ENCODE measurements around the gene EXOC6B.
"Not testable (repeated sequence)": the region's sequence is repeated elsewhere in the genome, so short reads cannot be mapped to it uniquely, and the experiment has no call there.

EXOC6B gene

GRCh38 chr2:72425996-72426395 lies 399.8 kb downstream of the EXOC6B start:
- DNase-seq = no peak

- DNase-seq = no peak
These were observed 402.1 kb downstream of the EXOC6B start for GRCh38 chr2:72423756-72424155.

DNA sequence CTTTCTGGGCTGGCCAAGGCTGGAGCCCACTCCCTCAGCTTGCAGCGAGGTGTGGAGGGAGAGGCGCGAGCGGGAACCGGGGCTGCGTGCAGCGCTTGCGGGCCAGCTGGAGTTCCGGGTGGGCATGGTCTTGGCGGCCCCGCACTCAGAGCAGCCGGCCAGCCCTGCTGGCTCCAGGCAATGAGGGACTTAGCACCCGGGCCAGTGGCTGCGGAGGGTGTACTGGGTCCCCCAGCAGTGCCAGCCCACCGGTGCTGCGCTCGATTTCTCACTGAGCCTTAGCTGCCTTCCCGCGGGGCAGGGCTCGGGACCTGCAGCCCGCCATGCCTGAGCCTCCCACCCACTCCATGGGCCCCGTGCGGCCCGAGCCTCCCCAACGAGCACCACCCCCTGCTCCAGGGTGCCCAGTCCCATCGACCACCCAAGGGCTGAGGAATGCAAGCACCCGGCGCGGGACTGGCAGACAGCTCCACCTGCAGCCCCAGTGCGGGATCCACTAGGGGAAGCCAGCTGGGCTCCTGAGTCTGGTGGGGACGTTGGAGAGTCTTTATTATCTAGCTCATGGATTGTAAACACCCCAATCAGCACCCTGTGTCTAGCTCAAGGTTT lies 404.0 kb downstream of the EXOC6B start:
- DNase-seq = not testable (repeated sequence)

DNA sequence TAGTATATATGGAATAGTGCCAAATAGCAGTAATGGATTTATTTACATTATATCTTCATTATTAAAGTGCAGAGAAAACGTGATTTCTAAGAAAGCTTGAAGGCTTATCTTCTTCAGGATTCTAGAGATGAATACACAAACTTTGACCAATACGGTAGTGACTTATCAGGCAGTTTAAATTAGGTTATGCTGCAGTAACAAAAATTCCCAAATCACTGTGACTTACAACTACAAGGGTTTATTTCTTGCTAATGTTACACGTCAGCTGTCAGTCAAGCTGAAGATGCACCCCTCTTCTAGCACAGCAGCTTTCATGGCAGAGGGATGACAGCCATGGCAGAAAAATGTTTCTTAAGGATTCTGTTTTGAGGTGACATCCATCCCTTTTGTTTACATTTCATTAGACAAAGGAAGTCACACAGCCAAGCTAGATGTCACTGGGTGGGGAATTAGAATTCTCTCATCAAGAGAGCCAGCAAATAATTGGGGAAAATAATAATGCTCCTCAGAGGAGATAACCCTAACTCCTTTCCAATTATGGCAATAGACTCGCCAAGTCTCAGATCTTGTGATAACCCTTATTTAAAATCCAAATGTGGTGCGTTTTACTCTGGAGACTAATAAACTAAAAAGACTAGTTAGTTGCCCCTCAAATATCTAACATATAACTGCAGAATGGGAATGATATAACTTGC lies 409.9 kb downstream of the EXOC6B start:
- DNase-seq = no peak

GRCh38 chr2:72415241-72415661 lies 410.6 kb downstream of the EXOC6B start:
- DNase-seq = no peak

- no peak for DNase-seq
These were observed 411.6 kb downstream of the EXOC6B start for GRCh38 chr2:72414137-72414760.

GRCh38 chr2:72413716-72414115 lies 412.1 kb downstream of the EXOC6B start:
- DNase-seq = no peak

GRCh38 chr2:72412214-72412613 lies 413.6 kb downstream of the EXOC6B start:
- DNase-seq = no peak

GRCh38 chr2:72399879-72400278 lies 426.0 kb downstream of the EXOC6B start:
- DNase-seq = no peak

DNA sequence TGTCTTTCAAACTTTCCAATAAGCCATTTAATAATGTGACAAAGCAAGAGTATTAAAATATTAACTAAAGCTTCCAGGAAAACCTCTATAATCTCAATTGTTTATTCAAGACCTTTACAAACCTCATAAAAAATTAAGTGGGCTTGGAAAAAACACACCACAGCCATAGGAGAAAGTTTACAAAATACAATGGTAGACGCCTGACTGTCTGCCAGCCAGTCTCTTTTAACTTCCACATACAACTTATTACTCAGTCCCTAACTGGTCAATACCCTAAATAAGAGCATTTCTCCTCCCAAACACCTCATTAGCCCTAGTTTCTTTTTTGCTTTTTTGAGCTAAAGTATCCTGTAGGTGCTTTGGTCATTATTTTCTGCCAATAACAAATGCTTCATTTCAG lies 430.7 kb downstream of the EXOC6B start:
- DNase-seq = no peak

GRCh38 chr2:72394541-72395070 lies 431.2 kb downstream of the EXOC6B start:
- no peak for DNase-seq

GRCh38 chr2:72389447-72389846 lies 436.4 kb downstream of the EXOC6B start:
- DNase-seq = no peak

DNA sequence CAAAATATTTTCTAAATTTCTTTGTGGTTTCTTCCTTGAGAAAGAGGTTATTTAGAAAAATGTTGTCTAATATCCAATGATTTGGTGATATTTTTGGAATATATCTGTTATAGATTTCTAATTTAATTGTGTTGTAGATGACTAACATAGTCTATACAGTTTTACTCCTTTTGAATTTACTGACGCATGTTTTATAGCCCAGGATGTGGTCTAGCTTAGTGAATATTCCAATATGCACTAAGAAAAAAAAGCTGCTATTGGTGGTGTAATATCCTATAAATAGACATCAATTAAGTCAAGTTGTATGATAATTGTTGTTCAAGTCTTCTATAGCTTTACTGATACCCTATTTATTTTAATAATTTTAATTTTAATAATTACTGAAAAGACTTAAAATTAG lies 437.6 kb downstream of the EXOC6B start:
- no peak for DNase-seq

GRCh38 chr2:72386288-72386687 lies 439.5 kb downstream of the EXOC6B start:
- DNase-seq = no peak

GRCh38 chr2:72378753-72379348 lies 447.0 kb downstream of the EXOC6B start:
- DNase-seq = no peak

GRCh38 chr2:72367530-72368225 lies 458.2 kb downstream of the EXOC6B start:
- no peak for DNase-seq

GRCh38 chr2:72363406-72363805 lies 462.4 kb downstream of the EXOC6B start:
- no peak for DNase-seq

GRCh38 chr2:72362733-72363132 lies 463.1 kb downstream of the EXOC6B start:
- DNase-seq = no peak

DNA sequence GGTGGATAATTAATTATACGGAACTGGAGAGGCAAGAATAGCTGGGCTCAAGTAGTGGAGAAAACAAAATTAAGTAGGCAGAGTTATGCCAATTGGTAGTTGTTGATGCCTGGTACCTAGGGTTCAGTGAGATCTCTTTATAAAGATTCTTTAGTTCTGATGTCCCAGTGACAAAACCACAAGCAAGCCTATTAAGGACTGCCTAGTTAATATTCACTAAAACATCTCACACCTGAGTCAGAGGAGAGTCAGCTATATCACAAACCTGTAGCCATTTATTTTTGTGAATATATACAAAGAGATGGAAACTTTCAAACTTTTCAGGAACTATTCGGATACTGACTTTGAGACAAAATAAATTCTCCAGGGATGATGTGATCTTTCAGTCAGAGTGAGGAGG lies 464.3 kb downstream of the EXOC6B start:
- DNase-seq = no peak

GRCh38 chr2:72361042-72361441 lies 464.8 kb downstream of the EXOC6B start:
- DNase-seq = no peak

- no peak for DNase-seq
These were observed 475.0 kb downstream of the EXOC6B start for GRCh38 chr2:72350852-72351251.

GRCh38 chr2:72349016-72349415 lies 476.8 kb downstream of the EXOC6B start:
- DNase-seq = no peak

DNA sequence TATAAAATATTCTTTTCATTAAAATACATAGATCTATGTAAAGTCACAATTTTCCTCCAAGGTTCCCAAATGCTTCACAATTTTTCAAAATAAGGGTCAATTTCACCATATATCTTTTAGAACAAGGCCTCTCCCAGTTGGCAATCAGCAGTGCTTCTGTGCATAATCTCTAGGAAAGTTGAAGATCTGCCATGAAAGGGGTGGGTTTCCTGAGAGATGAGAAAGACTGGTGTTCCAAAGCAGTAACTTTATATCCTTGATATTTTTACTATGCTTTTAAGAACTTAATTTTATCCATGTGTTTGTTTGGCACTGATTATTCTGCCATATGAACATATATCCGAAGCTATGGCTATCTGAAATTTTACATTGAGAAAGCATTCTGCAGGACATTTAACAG lies 478.8 kb downstream of the EXOC6B start:
- DNase-seq = no peak

All from SIG-M5 (cell line).